Tibial nerve (tissue), 4 donors: Measurements from ENCODE around the gene APOBEC3B. TPM values are rescaled to one million over a fixed set of nuclear protein-coding genes. Genes with fewer than 3 reads are reported as not detected.

Source experiments
- DNase-seq, 2 donors: peaks; one replicate each; pipeline ENCODE4 v3.0.0-alpha.2; 2019; ENCODE audit warnings: low spot score in 2 of 2
- H3K27ac ChIP-seq, 4 donors: fragments of 200-600 bp; sonication (generic) in 3 of 4; one replicate each; pipeline ENCODE4 v1.5.1; 2017 to 2019; ENCODE audit warnings: mild to moderate bottlenecking in 1 of 4
- H3K27me3 ChIP-seq, 2 donors: fragments of 200-600 bp; sonication (generic) in 1 of 2; one replicate each; pipeline versions ENCODE4 v1.5.1 to v1.6.0; 2017 to 2019
- H3K36me3 ChIP-seq, 3 donors: fragments of 200-600 bp; sonication (generic); one replicate each; pipeline ENCODE4 v1.5.1; 2018 to 2019
- H3K4me1 ChIP-seq, 4 donors: fragments of 200-600 bp; sonication (generic) in 3 of 4; one replicate each; pipeline ENCODE4 v1.5.1; 2017 to 2019
- H3K4me3 ChIP-seq, 4 donors: fragments of 200-600 bp; sonication (generic) in 3 of 4; one replicate each; pipeline ENCODE4 v1.5.1; 2017 to 2019; ENCODE audit warnings: mild to moderate bottlenecking in 1 of 4, moderate library complexity in 1 of 4
- H3K9me3 ChIP-seq, 4 donors: fragments of 200-600 bp; sonication (generic) in 3 of 4; one replicate each; pipeline ENCODE4 v1.5.1; 2017 to 2019
- CTCF ChIP-seq, 5 experiments: fragments of 200-600 bp in 3 of 5; fragments of 450-650 bp in 2 of 5; sonication (generic) in 3 of 5; IDR thresholded peaks; one replicate each; pipeline ENCODE4 v1.5.1; 2016 to 2019; ENCODE audit warnings: antibody characterized with exemption in 5 of 5, mild to moderate bottlenecking in 3 of 5, moderate library complexity in 2 of 5
- EP300 ChIP-seq, 2 donors: sonication (generic); formaldehyde crosslinking; IDR thresholded peaks; one replicate each; pipeline ENCODE4 v1.6.1; 2017; ENCODE audit warnings: antibody characterized with exemption in 2 of 2, mild to moderate bottlenecking in 1 of 2
- POLR2A ChIP-seq, 2 donors: fragments of 450-650 bp; IDR thresholded peaks; one replicate each; pipeline ENCODE4 v1.6.1; 2017; ENCODE audit warnings: antibody characterized with exemption in 2 of 2, mild to moderate bottlenecking in 2 of 2, moderate library complexity in 2 of 2
- WGBS, 2 donors: methylation state at CpG; one replicate each; pipeline ENCODE4 v1.1.5; 2018; 5-methylcytosine and 5-hydroxymethylcytosine counted together
- total RNA-seq, 4 donors: library from RNA; depleted of rRNA; stranded (reverse); fragments of >200 nt; gene quantifications; one replicate each; pipeline ENCODE4 v1.1.0, GENCODE V29; 2016

The APOBEC3B gene
- total RNA-seq, result 1 to 10 TPM in 1 of 4 donors, under 1 TPM in 2, not detected in 1; 0.39 to 3.3 (median 0.60) TPM

GRCh38 chr22:38981992-38982927 is at the start of gene APOBEC3B:
APOBEC3B (plus strand) TSS chr22:38982347; CDS start chr22:38982454, 107 bp downstream.
- H3K27ac ChIP-seq, result peak within 1 kb of the TSS in 3 of 4 donors; percentile 69 to 80 (median 76)
- peak in 1 of 2 donors; percentile 65 for TF ChIP-seq EP300 (IDR thresholded peaks at IDR 0.05)
- no peak for TF ChIP-seq POLR2A (IDR thresholded peaks at IDR 0.05)
- peak; percentile 68 to 88 for DNase-seq
- no peaks in the 10 kb centered on the region for H3K36me3 ChIP-seq
- H3K4me3 ChIP-seq, result peak within 1 kb of the TSS in 3 of 4 donors; percentile 35 to 56 (median 54)
- peaks cover 0 to 22% (median 7%) of the 10 kb centered on the region in 4 donors for H3K4me1 ChIP-seq
- no peaks in the 10 kb centered on the region for H3K9me3 ChIP-seq
- H3K27me3 ChIP-seq, result no peaks in the 10 kb centered on the region
- 9 to 14% methylated on average over 11 to 16 of the region's 16 CpGs for WGBS, 2 donors

- Histone ChIP-seq H3K9me3 (no peaks in the 10 kb centered on the region), H3K4me3 (no peak overlapping the region), H3K27ac (no peak overlapping the region), H3K27me3 (no peaks in the 10 kb centered on the region), H3K4me1 (no peaks in the 10 kb centered on the region), H3K36me3 (no peaks in the 10 kb centered on the region)
- WGBS, 2 donors, result 81 to 90% methylated on average over 8 of the region's 8 CpGs
- no peak for DNase-seq
- TF ChIP-seq EP300 (IDR thresholded peaks at IDR 0.05) (no peak), CTCF (IDR thresholded peaks at IDR 0.05) (no peak), POLR2A (IDR thresholded peaks at IDR 0.05) (no peak)
These were observed 47.1 kb upstream of the APOBEC3B start for GRCh38 chr22:38935023-38935422.

- Histone ChIP-seq H3K9me3 (no peaks in the 10 kb centered on the region), H3K36me3 (no peaks in the 10 kb centered on the region), H3K27ac (no peak overlapping the region), H3K4me3 (no peak overlapping the region), H3K4me1 (no peaks in the 10 kb centered on the region), H3K27me3 (no peaks in the 10 kb centered on the region)
- WGBS, 2 donors, result 87 to 95% methylated on average over 13 of the region's 13 CpGs
- TF ChIP-seq POLR2A (IDR thresholded peaks at IDR 0.05), result no peak
- TF ChIP-seq CTCF (IDR thresholded peaks at IDR 0.05), result no peak
- TF ChIP-seq EP300 (IDR thresholded peaks at IDR 0.05), result no peak
- DNase-seq, result no peak
These were observed 46.5 kb upstream of the APOBEC3B start for GRCh38 chr22:38935616-38936015.

GRCh38 chr22:38936562-38936961 is 45.6 kb upstream of the APOBEC3B start:
- no peak overlapping the region for H3K27ac ChIP-seq
- H3K4me3 ChIP-seq, result no peak overlapping the region
- WGBS, 2 donors, result 79 to 84% methylated on average over 16 to 17 of the region's 17 CpGs
- H3K27me3 ChIP-seq, result no peaks in the 10 kb centered on the region
- TF ChIP-seq CTCF (IDR thresholded peaks at IDR 0.05), result no peak
- DNase-seq, result no peak
- H3K9me3 ChIP-seq, result no peaks in the 10 kb centered on the region
- no peaks in the 10 kb centered on the region for H3K4me1 ChIP-seq
- H3K36me3 ChIP-seq, result no peaks in the 10 kb centered on the region

GRCh38 chr22:38937036-38937435 is 45.1 kb upstream of the APOBEC3B start:
- DNase-seq, result no peak
- TF ChIP-seq EP300 (IDR thresholded peaks at IDR 0.05) (no peak), POLR2A (IDR thresholded peaks at IDR 0.05) (no peak), CTCF (IDR thresholded peaks at IDR 0.05) (no peak)
- Histone ChIP-seq H3K9me3 (no peaks in the 10 kb centered on the region), H3K4me1 (no peaks in the 10 kb centered on the region), H3K4me3 (no peak overlapping the region), H3K36me3 (no peaks in the 10 kb centered on the region), H3K27me3 (no peaks in the 10 kb centered on the region), H3K27ac (no peak overlapping the region)
- WGBS, 2 donors, result 84 to 86% methylated on average over 4 of the region's 4 CpGs
